Keratinocyte (primary cell): ENCODE results near the gene ITGAX.

Experiments
- CTCF ChIP-seq, 3 experiments: IDR thresholded peaks in 1 of 3; conservative IDR thresholded peaks in 1 of 3; optimal IDR thresholded peaks in 1 of 3; 2 replicates in 2 of 3; 3 replicates in 1 of 3; pipeline versions ENCODE3 to v1.5.1; 2011; ENCODE audit warnings: low read length in 3 of 3, mild to moderate bottlenecking in 3 of 3, moderate library complexity in 2 of 3, control low read depth in 1 of 3, inconsistent platforms in 1 of 3; ENCODE audit not compliant: insufficient read depth in 2 of 3; ENCODE audit errors: extremely low read depth in 1 of 3
- EZH2 ChIP-seq: IDR thresholded peaks from one replicate; pipeline ENCODE4 v1.6.1; 2012; ENCODE audit warnings: inconsistent platforms, mild to moderate bottlenecking, low read length, moderate library complexity

- no peak for TF ChIP-seq CTCF (optimal IDR thresholded peaks at IDR 0.05 in 1 of 3, IDR thresholded peaks at IDR 0.05 in 1 of 3, conservative IDR thresholded peaks at IDR 0.05 in 1 of 3; ENCODE audit: extremely low read depth in 1 of 3, insufficient read depth in 2 of 3, low read length in 3 of 3)
- no peak for TF ChIP-seq EZH2
Observed at GRCh38 chr16:31427441-31428278, 72.7 kb downstream of the ITGAX start.
